ENCODE measurements around the gene ZMAT5.

The ZMAT5 gene

DNA sequence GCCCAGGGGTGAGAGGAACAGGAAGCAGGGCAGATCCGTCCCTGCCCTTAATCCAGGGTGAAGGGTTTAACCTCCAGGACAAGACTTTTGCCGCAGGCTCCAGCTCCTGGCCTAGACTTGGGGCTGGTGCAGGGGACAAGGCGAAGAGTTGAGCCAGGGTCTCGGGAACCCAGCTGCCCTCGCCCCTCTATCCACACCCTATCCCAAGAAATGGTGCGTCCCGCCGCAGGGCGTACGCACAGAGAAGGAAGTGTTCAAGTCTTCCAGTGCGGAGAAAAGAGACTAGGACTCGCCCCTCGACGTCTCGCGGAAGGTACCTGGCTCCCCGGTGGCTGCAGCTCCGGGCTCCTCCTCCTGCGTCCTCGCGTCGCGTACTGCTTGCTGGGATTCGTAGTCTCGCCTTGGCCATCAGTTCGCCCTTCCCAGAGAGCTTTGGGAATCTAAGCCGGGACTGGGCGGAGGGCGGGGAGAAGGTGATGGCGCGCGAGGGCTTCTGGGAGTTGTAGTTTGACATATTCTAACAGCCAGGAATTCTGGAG is at the start of gene ZMAT5:
Gene ZMAT5 (minus strand): TSS at position 376 of the 539 bp plus-strand sequence. CDS start 18,463 bp downstream, outside the sequence.
- peak; percentile 82 for DNase-seq (ENCODE audit: low read depth, low spot score)

DNA sequence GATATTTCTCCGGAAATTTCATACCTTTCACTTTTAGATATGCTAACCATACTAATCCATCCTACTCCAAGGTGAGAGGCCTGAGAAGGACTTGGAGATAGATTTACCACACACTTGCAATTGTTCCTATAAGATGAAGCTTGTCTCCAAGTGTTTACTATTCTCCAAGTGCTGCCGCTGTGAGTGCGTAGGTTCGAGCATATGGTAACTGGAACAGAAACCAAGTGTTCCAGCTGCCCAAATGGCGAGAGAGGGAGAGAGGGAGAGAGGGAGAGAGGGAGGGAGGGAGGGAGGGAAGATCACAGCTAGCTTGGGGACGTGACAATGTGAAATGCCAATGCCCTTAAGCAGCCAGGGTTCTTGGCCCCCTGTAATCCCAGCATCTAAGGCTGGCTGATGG is 49.7 kb upstream of the ZMAT5 start:
- DNase-seq (ENCODE audit: low read depth, low spot score), result no peak

- no peak for DNase-seq (ENCODE audit: low read depth, low spot score)
Observed at GRCh38 chr22:29816128-29816527, 49.3 kb upstream of the ZMAT5 start.

GRCh38 chr22:29815580-29815979 is 48.8 kb upstream of the ZMAT5 start:
- no peak for DNase-seq (ENCODE audit: low read depth, low spot score)

DNA sequence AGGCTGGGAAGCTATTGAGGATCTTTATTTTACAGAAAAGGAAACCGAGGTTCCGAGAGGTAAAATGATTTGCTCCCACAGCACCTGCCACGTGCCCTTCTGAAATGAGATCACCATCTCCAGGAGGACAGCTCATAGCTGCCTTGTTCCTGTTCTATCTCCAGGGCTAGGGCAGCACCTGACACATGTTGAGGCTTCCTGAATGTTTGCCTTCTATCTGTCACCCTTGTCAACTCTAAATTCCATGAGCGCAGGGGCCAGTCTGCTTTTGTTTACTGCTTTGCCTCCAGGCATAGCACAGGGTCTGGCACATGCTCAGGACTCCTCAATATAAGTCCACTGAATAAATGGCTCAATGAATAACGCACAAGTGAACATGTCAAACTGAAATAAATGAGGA is 47.2 kb upstream of the ZMAT5 start:
- DNase-seq (ENCODE audit: low read depth, low spot score), result no peak

DNA sequence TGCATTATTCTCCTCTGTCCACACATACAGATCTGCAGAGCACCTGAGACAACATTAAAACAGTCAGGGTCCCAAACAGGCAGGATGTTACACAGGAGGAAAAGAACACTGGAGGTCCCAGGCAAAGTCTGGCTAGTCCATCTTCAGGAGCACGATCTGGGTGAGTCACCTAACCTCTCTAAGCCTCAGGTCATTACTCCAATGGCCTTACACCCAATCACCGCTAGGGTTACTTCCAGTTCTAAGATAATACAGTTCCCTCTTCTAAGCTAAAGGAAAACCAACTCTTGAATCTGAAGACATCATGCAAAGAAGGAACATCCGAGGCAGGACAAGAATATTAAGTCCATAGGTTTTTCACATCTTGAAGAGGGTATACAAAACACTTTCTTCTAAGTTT is 46.8 kb upstream of the ZMAT5 start:
- DNase-seq (ENCODE audit: low read depth, low spot score), result no peak

- DNase-seq (ENCODE audit: low read depth, low spot score), result no peak
Observed at GRCh38 chr22:29813126-29813525, 46.3 kb upstream of the ZMAT5 start.

- no peak for DNase-seq (ENCODE audit: low read depth, low spot score)
Observed at GRCh38 chr22:29811377-29811776, 44.6 kb upstream of the ZMAT5 start.

- DNase-seq (ENCODE audit: low read depth, low spot score), result no peak
Observed at GRCh38 chr22:29810216-29810615, 43.4 kb upstream of the ZMAT5 start.

GRCh38 chr22:29806196-29806595 is 39.4 kb upstream of the ZMAT5 start:
- no peak for DNase-seq (ENCODE audit: low read depth, low spot score)

- no peak for DNase-seq (ENCODE audit: low read depth, low spot score)
Observed at GRCh38 chr22:29804985-29805384, 38.2 kb upstream of the ZMAT5 start.

- DNase-seq (ENCODE audit: low read depth, low spot score), result no peak
Observed at GRCh38 chr22:29803190-29803589, 36.4 kb upstream of the ZMAT5 start.

- no peak for DNase-seq (ENCODE audit: low read depth, low spot score)
Observed at GRCh38 chr22:29801796-29802195, 35.0 kb upstream of the ZMAT5 start.

DNA sequence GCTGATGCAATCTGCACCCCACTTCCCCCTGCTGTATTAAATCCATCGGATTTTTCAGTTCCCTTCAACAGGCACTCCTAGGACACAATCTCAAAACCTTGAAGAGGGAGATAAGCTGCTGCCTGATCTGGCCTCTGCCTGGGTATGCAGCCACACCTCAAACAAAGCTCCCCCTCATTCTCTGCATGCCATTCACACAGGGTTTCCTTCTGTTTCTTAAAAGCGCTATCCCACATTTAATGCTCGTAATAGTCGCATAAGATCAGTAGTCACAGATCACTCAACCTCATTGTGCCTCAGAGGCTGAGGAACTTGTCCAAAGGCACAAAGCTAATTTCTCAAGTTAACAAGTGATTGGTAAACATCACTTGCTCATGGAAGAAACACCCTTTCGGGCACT is 34.3 kb upstream of the ZMAT5 start:
- DNase-seq (ENCODE audit: low read depth, low spot score), result no peak

GRCh38 chr22:29799217-29799680 is 32.4 kb upstream of the ZMAT5 start:
- peak; percentile 17 for DNase-seq (ENCODE audit: low read depth, low spot score)

DNA sequence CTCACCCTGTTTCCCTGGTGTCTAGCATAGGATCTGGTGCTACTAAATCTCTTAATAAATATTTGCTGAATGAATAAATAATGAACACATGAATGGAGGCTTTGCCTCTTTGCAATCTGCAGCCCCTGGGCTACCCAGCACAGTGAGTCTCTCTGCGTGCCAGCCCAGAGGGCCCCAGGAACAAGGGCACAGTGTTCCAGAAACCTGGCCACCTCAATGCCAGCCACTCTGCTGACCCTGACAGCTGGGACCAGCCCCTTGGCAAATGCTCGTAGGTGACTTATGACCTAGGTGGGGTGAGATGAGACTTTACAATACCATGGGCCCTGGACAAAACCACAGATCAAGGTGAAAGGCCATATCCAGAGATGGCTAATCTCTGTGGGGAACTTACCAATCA is 32.0 kb upstream of the ZMAT5 start:
- DNase-seq (ENCODE audit: low read depth, low spot score), result no peak

DNA sequence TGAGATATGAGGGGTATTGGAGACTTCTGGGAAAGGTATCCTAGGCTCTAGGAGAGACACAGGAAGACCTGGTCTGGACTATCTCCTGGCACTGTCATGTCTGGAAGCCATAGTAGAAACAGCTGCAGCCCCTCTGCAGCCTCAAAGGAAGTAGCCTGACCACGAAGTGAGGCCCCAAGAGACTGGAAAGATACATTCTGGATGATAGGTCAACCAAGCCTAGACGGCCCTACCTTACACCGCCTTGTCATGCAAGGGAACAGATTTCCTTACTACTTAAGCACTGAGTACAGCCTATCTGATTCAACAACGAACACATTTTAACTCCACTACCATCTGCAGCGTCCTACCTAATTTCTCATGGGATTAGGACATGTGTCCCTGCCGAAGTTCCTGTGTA is 31.5 kb upstream of the ZMAT5 start:
- DNase-seq (ENCODE audit: low read depth, low spot score), result no peak

GRCh38 chr22:29797351-29797750 is 30.5 kb upstream of the ZMAT5 start:
- DNase-seq (ENCODE audit: low read depth, low spot score), result no peak

DNA sequence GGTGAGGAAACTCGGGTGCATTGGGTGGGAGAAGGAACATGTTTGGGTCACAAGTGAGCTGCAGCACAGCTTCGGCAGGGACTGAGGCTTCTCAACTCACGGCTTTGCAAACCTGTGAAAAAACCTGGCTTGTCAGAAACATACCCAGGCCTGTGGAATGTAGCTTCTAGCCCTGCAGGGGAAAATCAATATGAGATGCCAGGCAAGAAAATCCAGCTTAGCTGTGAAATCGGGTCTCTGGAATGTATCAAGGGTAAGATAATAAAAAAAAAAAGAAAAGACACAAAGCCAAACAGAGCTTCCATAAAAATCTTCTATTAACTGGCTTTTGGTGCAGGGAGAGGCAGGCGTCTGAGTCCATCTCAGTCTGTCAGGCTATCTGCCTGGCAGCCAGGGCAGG is 28.9 kb upstream of the ZMAT5 start:
- DNase-seq (ENCODE audit: low read depth, low spot score), result no peak

GRCh38 chr22:29793396-29793795 is 26.6 kb upstream of the ZMAT5 start:
- no peak for DNase-seq (ENCODE audit: low read depth, low spot score)

DNA sequence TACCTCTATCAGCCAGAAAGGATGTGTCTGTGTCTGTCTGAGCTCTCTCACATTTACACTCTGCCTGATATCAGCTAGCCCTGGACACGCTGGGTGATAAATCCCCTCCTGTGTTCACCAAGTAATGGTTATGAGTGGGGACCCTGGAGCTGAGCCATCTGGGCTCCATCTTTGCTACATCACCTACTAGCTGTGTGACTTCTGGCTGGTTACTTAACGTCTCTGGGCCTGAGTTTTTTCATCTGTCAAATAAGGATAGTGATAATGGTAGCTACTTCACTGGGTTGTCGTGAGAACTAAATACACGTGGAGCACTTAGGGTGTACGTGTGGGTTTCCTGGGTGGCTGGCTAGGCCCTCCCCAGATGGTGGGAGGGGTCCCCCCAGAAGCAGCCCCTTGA is 23.3 kb upstream of the ZMAT5 start:
- DNase-seq (ENCODE audit: low read depth, low spot score), result no peak

GRCh38 chr22:29788339-29789279 is 21.8 kb upstream of the ZMAT5 start:
- no peak for DNase-seq (ENCODE audit: low read depth, low spot score)

DNA sequence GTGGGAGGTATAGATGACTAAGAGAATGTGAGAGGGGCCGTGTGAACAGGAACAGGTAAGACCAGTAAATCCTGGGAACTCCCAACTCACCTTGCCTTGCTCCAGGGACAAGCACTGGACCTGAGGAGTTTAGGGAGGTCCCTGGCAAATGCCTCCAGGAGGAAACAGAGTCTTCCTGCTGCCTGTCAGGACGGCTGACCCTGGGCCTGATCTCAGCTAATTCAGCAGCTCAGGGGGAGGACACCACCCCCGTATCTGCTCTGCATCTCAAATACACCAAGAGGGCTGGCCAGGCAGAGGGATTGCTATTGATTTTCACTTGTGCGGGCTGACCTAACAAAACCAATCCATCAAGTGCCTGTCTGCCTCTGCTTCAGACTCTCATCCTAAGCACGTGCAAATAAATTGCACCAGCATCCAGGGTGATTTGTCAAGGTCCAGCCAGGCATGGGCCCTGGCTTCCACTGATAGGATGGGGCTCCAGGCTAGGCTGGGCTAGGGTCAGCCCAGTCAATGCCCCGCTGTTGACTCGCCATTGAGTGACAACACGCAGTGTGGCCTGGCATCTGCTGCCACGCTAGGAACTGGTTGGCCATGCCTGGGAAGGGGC is 20.7 kb upstream of the ZMAT5 start:
- DNase-seq (ENCODE audit: low read depth, low spot score), result no peak

Data from brain pericyte (primary cell).